Mesodermal cell (in vitro differentiated cells): Measurements from ENCODE around the gene TIGD7.

Experiments used
- H3K27ac ChIP-seq: 2 replicates; pipeline ENCODE4 v1.7.0; 2013; ENCODE audit warnings: mild to moderate bottlenecking, low read depth, low read length, moderate library complexity; ENCODE audit not compliant: severe bottlenecking
- H3K36me3 ChIP-seq: 2 replicates; pipeline ENCODE4 v1.7.1; 2013; ENCODE audit warnings: mild to moderate bottlenecking, low read length, moderate library complexity; ENCODE audit not compliant: control insufficient read depth, insufficient read depth
- H3K4me1 ChIP-seq: one replicate; pipeline ENCODE4 v1.7.1; 2013; ENCODE audit warnings: mild to moderate bottlenecking, low read length; ENCODE audit not compliant: insufficient read depth, control insufficient read depth, poor library complexity, severe bottlenecking
- H3K4me3 ChIP-seq: 2 replicates; pipeline ENCODE4 v1.7.0; 2013; ENCODE audit warnings: low read length, control low read depth, mild to moderate bottlenecking; ENCODE audit not compliant: insufficient read depth, poor library complexity, severe bottlenecking; ENCODE audit errors: extremely low read depth
- H3K9me3 ChIP-seq: 2 replicates; pipeline ENCODE4 v1.7.1; 2013; ENCODE audit warnings: mild to moderate bottlenecking, low read length, moderate library complexity; ENCODE audit not compliant: control insufficient read depth
- WGBS, 2 experiments: methylation state at CpG; one replicate each; pipeline ENCODE4 v1.1.5; 2013; ENCODE audit warnings: missing lambda C conversion rate in 2 of 2; ENCODE audit not compliant: insufficient coverage in 2 of 2; 5-methylcytosine and 5-hydroxymethylcytosine counted together

The TIGD7 gene

GRCh38 chr16:3262517-3262916 lies 42.7 kb downstream of the TIGD7 start:
- Histone ChIP-seq H3K27ac (no peak overlapping the region), H3K4me3 (no peak overlapping the region), H3K4me1 (no peaks in the 10 kb centered on the region), H3K9me3 (peaks cover 5% of the 10 kb centered on the region), H3K36me3 (no peaks in the 10 kb centered on the region)
- 88 to 89% methylated on average over 4 of the region's 4 CpGs for WGBS, 2 experiments

- Histone ChIP-seq H3K36me3 (no peaks in the 10 kb centered on the region), H3K4me1 (no peaks in the 10 kb centered on the region), H3K9me3 (peaks cover 2% of the 10 kb centered on the region), H3K27ac (no peak overlapping the region), H3K4me3 (no peak overlapping the region)
- 92 to 94% methylated on average over 5 of the region's 8 CpGs for WGBS, 2 experiments
Measured at GRCh38 chr16:3259836-3260235, 45.4 kb downstream of the TIGD7 start.

GRCh38 chr16:3256866-3257465 lies 48.3 kb downstream of the TIGD7 start:
- H3K36me3 ChIP-seq: no peaks in the 10 kb centered on the region
- H3K4me3 ChIP-seq: no peak overlapping the region
- no peaks in the 10 kb centered on the region for H3K4me1 ChIP-seq
- 74 to 76% methylated on average over 8 to 9 of the region's 9 CpGs for WGBS, 2 experiments
- H3K27ac ChIP-seq: no peak overlapping the region
- H3K9me3 ChIP-seq: no peaks in the 10 kb centered on the region

GRCh38 chr16:3256146-3256865 lies 48.9 kb downstream of the TIGD7 start, which contains the start of gene MEFV:
Gene MEFV (minus strand): TSS chr16:3256633. CDS start chr16:3256587, 46 bp downstream.
- WGBS, 2 experiments: 82 to 88% methylated on average over 11 to 12 of the region's 14 CpGs
- H3K9me3 ChIP-seq: no peaks in the 10 kb centered on the region
- H3K36me3 ChIP-seq: no peaks in the 10 kb centered on the region
- no peaks in the 10 kb centered on the region for H3K4me1 ChIP-seq
- no peak within 1 kb of the TSS for H3K4me3 ChIP-seq
- H3K27ac ChIP-seq: no peak within 1 kb of the TSS

- H3K4me1 ChIP-seq: no peaks in the 10 kb centered on the region
- no peaks in the 10 kb centered on the region for H3K9me3 ChIP-seq
- H3K27ac ChIP-seq: no peak overlapping the region
- no peak overlapping the region for H3K4me3 ChIP-seq
- no peaks in the 10 kb centered on the region for H3K36me3 ChIP-seq
- 78 to 79% methylated on average over 29 to 30 of the region's 35 CpGs for WGBS, 2 experiments
Measured at GRCh38 chr16:3254309-3254708, 50.9 kb downstream of the TIGD7 start.

- Histone ChIP-seq H3K9me3 (no peaks in the 10 kb centered on the region), H3K4me1 (no peaks in the 10 kb centered on the region), H3K36me3 (no peaks in the 10 kb centered on the region), H3K4me3 (no peak overlapping the region), H3K27ac (no peak overlapping the region)
- WGBS, 2 experiments: 88 to 95% methylated on average over 1 to 3 of the region's 4 CpGs
Measured at GRCh38 chr16:3252967-3253366, 52.3 kb downstream of the TIGD7 start.

- Histone ChIP-seq H3K4me3 (no peak overlapping the region), H3K27ac (no peak overlapping the region), H3K4me1 (no peaks in the 10 kb centered on the region), H3K9me3 (no peaks in the 10 kb centered on the region), H3K36me3 (no peaks in the 10 kb centered on the region)
- WGBS, 2 experiments: 82 to 83% methylated on average over 14 of the region's 14 CpGs
Measured at GRCh38 chr16:3249451-3249850, 55.8 kb downstream of the TIGD7 start.

GRCh38 chr16:3249020-3249419 lies 56.2 kb downstream of the TIGD7 start:
- WGBS, 2 experiments: 60 to 100% methylated on average over 1 of the region's 1 CpG
- no peaks in the 10 kb centered on the region for H3K36me3 ChIP-seq

More at GRCh38 chr16:3249020-3249419, 56.2 kb downstream of the TIGD7 start:
- H3K4me3 ChIP-seq: no peak overlapping the region
- no peak overlapping the region for H3K27ac ChIP-seq
- H3K4me1 ChIP-seq: no peaks in the 10 kb centered on the region
- no peaks in the 10 kb centered on the region for H3K9me3 ChIP-seq
